Neural crest cell (in vitro differentiated cells): ENCODE results near the gene ADSS1. TPM values are rescaled to one million over a fixed set of nuclear protein-coding genes. Genes with fewer than 3 reads are reported as not detected.

ENCODE experiments used
- DNase-seq: peaks from one replicate; pipeline ENCODE4 v3.0.0; 2021; ENCODE audit warnings: low read depth, mixed read lengths, low spot score
- H3K27ac Mint-ChIP-seq: one replicate; pipeline ENCODE4 v1.8.0; 2021; ENCODE audit warnings: mild to moderate bottlenecking, mixed read lengths; ENCODE audit not compliant: unreplicated experiment
- H3K27me3 Mint-ChIP-seq: 2 replicates; pipeline ENCODE4 v1.8.0; 2021; ENCODE audit warnings: low read depth, mild to moderate bottlenecking, mixed read lengths
- H3K36me3 Mint-ChIP-seq: 2 replicates; pipeline ENCODE4 v1.8.0; 2021; ENCODE audit warnings: low read depth, mild to moderate bottlenecking, mixed read lengths
- H3K4me1 Mint-ChIP-seq: 2 replicates; pipeline ENCODE4 v1.8.0; 2021; ENCODE audit warnings: mixed read lengths
- H3K4me3 Mint-ChIP-seq: one replicate; pipeline ENCODE4 v1.8.0; 2021; ENCODE audit warnings: mild to moderate bottlenecking, mixed read lengths
- H3K9me3 Mint-ChIP-seq: 2 replicates; pipeline ENCODE4 v1.8.0; 2021; ENCODE audit warnings: mixed read lengths
- total RNA-seq: library from RNA; stranded (reverse); gene quantifications from 2 replicates; pipeline ENCODE4 v1.2.1, GENCODE V29; 2021
- TF ChIP-seq, protein P1 (sequence below): fragments of 200-600 bp; sonication (generic); conservative IDR thresholded peaks from 2 replicates; pipeline ENCODE4 v1.5.0; 2021; ENCODE audit warnings: antibody characterized with exemption, mild to moderate bottlenecking

ADSS1 gene
- total RNA-seq, 1 donor from 2014 or later, result 5.0 TPM

DNA sequence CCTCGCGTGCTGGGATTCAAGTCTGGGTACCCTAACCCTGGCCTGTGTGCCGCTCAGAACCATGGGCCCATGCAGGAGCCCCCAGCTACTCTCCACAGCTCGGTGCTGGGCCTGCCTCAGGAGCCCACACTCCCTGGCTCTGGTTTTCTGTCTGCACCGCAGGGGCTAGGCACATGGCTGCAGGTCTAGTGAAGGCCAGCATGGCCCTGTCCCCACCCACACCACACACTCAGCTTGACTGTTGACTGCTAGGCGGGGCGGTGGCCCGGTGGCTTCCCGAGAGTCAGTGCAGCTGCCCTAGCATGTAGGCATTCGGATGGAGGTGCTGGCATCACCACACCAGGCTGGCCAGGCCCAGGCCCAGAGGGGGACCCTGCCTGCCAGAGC, 26.7 kb upstream of the ADSS1 start:
- no peak overlapping the region for H3K4me3 Mint-ChIP-seq
- peaks cover 12% of the 10 kb centered on the region for H3K4me1 Mint-ChIP-seq
- TF ChIP-seq, protein P1, sequence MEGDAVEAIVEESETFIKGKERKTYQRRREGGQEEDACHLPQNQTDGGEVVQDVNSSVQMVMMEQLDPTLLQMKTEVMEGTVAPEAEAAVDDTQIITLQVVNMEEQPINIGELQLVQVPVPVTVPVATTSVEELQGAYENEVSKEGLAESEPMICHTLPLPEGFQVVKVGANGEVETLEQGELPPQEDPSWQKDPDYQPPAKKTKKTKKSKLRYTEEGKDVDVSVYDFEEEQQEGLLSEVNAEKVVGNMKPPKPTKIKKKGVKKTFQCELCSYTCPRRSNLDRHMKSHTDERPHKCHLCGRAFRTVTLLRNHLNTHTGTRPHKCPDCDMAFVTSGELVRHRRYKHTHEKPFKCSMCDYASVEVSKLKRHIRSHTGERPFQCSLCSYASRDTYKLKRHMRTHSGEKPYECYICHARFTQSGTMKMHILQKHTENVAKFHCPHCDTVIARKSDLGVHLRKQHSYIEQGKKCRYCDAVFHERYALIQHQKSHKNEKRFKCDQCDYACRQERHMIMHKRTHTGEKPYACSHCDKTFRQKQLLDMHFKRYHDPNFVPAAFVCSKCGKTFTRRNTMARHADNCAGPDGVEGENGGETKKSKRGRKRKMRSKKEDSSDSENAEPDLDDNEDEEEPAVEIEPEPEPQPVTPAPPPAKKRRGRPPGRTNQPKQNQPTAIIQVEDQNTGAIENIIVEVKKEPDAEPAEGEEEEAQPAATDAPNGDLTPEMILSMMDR, result no peak
- H3K27me3 Mint-ChIP-seq, result no peaks in the 10 kb centered on the region
- no peaks in the 10 kb centered on the region for H3K36me3 Mint-ChIP-seq
- DNase-seq, result no peak
- no peak overlapping the region for H3K27ac Mint-ChIP-seq
- no peaks in the 10 kb centered on the region for H3K9me3 Mint-ChIP-seq

DNA sequence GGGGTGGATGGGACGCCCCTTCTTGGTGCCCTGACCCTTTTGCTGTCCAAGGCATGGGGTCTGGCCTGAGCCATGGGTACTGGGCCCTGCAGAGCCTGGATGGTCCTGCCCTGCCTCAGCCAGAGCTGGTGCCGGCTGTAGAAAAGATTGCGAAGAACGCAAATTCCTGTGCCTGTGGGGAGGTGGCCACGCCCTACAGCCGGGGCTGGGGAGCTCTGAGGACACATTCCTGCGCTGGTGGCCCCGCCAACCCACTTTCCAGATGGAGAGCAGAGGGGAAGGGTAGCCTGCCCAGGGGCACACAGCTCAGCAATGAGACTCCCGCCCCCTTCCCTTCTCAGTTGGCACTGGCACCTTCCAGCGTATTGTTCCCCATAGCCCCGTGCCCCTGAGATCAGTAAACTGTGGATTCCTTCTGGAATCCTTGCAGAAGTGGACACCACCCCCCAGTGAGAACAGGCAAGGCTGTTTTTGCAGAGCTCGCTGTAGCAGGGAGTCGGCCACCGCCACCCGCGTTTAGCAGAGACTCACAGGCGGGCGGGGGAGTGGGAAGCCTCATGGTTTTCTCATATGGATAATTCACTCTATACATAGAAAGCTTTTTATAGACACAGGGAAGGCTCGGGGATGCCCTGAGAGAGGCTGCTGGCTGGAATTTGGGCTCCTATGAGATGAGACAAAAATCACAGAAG, 26.0 kb upstream of the ADSS1 start:
- no peaks in the 10 kb centered on the region for H3K27me3 Mint-ChIP-seq
- no peak for DNase-seq
- H3K36me3 Mint-ChIP-seq, result no peaks in the 10 kb centered on the region
- TF ChIP-seq, protein P1, result no peak
- H3K27ac Mint-ChIP-seq, result peak overlapping the region; percentile 27
- no peak overlapping the region for H3K4me3 Mint-ChIP-seq
- no peaks in the 10 kb centered on the region for H3K9me3 Mint-ChIP-seq
- peaks cover 12% of the 10 kb centered on the region for H3K4me1 Mint-ChIP-seq

DNA sequence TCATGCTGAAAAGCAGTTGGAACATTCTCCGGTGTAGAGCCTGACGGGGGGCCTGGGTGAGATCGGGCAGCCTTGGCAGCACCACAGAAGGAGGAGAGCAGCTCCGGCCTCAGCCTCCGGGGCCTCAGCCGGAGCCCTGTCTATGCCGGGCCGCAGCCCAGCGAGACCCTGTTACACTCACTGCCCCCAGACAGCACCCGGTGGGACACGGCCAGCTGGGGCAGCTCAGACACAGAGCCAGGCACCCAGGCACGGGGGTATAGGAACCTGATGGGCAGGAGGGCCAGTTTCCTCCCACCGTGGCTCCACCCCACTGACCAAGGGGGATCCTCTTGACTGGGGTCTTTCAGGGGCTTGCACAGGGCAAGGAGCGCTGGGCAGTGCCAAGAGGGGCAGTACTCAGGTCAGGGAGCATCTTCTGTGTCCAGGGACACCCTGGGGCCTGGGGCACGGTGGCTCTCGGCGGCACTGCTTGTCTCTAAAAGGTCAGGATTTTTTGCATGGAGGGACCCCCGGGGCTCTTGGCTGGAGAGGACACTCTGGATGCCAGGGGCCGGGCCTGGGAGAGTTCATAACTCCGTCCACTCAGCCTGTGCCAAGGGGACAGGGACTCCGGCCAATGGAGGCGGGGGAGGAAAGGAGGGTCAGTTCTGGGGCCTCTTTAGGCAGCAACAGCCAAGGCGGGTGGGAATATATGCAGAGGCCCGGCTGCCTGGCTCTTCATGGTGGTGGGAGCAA, 25.2 kb upstream of the ADSS1 start:
- no peak overlapping the region for H3K27ac Mint-ChIP-seq
- TF ChIP-seq, protein P1, result no peak

DNA sequence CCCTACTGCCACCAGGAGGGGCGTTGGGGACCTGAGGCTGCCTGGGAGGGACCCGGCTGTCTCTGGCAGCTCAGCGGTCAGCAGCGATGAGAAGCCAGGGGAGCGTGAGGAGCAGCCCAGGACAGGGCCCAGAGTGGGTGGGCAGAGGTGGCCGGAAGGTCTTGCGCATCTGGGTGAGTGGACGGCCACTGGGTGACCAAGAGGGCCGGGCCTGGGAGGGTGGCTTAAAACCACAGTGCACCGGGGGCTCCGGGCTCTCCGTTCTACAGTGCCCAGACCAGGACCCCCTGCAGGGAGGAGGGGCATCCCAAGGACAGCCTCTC, 24.6 kb upstream of the ADSS1 start:
- H3K27ac Mint-ChIP-seq, result no peak overlapping the region
- TF ChIP-seq, protein P1, result no peak
- no peaks in the 10 kb centered on the region for H3K9me3 Mint-ChIP-seq
- peaks cover 5% of the 10 kb centered on the region for H3K36me3 Mint-ChIP-seq
- no peak for DNase-seq
- H3K27me3 Mint-ChIP-seq, result no peaks in the 10 kb centered on the region
- H3K4me3 Mint-ChIP-seq, result no peak overlapping the region
- peaks cover 8% of the 10 kb centered on the region for H3K4me1 Mint-ChIP-seq

More for the DNA sequence above, 25.2 kb upstream of the ADSS1 start:
- DNase-seq, result no peak
- H3K9me3 Mint-ChIP-seq, result no peaks in the 10 kb centered on the region
- no peak overlapping the region for H3K4me3 Mint-ChIP-seq
- H3K27me3 Mint-ChIP-seq, result no peaks in the 10 kb centered on the region
- no peaks in the 10 kb centered on the region for H3K36me3 Mint-ChIP-seq
- peaks cover 12% of the 10 kb centered on the region for H3K4me1 Mint-ChIP-seq

DNA sequence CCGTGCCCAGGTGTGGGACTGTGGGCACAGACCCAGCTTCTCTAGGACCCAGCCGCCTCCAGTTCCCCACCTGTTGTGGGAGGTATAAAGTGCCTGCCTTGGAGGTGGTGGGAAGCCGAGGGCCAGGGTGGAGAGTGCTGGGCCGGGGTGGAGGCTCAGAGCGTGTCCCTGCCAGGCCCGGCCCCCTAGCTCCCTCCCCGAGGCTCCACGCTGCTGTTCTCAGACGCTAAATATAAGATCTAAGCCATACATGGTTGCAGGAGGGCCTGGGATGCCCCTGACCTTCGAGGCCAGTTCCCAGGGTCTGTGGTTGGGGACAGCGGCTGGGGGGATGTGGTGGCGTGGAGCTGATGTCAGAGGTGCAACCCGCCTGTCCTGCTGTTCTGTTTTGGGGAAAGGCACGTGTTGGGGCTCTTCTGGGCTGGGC, 23.8 kb upstream of the ADSS1 start:
- H3K36me3 Mint-ChIP-seq, result peaks cover 6% of the 10 kb centered on the region
- no peak for DNase-seq
- peaks cover 6% of the 10 kb centered on the region for H3K4me1 Mint-ChIP-seq
- H3K4me3 Mint-ChIP-seq, result no peak overlapping the region
- no peaks in the 10 kb centered on the region for H3K27me3 Mint-ChIP-seq
- no peak overlapping the region for H3K27ac Mint-ChIP-seq
- TF ChIP-seq, protein P1, result no peak
- H3K9me3 Mint-ChIP-seq, result no peaks in the 10 kb centered on the region
